ENCODE measurements around the gene CCDC134. TPM values are rescaled to one million over a fixed set of nuclear protein-coding genes. Genes with fewer than 3 reads are reported as not detected.

CCDC134 gene
- total and polyA plus RNA-seq, 9 of the 15 experiments (the other 6 are each of a cell fraction or from before 2014, with no cell fraction given): 0.56 to 11.9 (median 5.3) TPM

- no peak for TF ChIP-seq MEF2D (tag; conservative IDR thresholded peaks at IDR 0.05; ENCODE audit: low read depth)
- 0 out of 2 replicates have a peak, but pooled peaks have one; percentile 58 for TF ChIP-seq MBD2 (IDR thresholded peaks at IDR 0.05; ENCODE audit: borderline replicate concordance, low read depth)
- TF ChIP-seq, protein P1, sequence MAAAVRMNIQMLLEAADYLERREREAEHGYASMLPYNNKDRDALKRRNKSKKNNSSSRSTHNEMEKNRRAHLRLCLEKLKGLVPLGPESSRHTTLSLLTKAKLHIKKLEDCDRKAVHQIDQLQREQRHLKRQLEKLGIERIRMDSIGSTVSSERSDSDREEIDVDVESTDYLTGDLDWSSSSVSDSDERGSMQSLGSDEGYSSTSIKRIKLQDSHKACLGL (CRISPR knock-in tag; IDR thresholded peaks at IDR 0.05; ENCODE audit: borderline replicate concordance, poor library complexity, severe bottlenecking): no peak
- peak; percentile 93 for TF ChIP-seq GABPB1 (CRISPR knock-in tag; IDR thresholded peaks at IDR 0.05)
- peak; percentile 79 for TF ChIP-seq RBM25 (IDR thresholded peaks at IDR 0.05; ENCODE audit: low read depth, low read length, severe bottlenecking)
- TF ChIP-seq CBX5 (IDR thresholded peaks at IDR 0.05; ENCODE audit: borderline replicate concordance, low read depth): no peak
- TF ChIP-seq ZNF316 (IDR thresholded peaks at IDR 0.05): no peak
- peak; percentile 85 for TF ChIP-seq POLR2AphosphoS5 (IDR thresholded peaks at IDR 0.05; ENCODE audit: control insufficient read depth, insufficient read depth, low read depth, low read length)
- TF ChIP-seq, protein P2, sequence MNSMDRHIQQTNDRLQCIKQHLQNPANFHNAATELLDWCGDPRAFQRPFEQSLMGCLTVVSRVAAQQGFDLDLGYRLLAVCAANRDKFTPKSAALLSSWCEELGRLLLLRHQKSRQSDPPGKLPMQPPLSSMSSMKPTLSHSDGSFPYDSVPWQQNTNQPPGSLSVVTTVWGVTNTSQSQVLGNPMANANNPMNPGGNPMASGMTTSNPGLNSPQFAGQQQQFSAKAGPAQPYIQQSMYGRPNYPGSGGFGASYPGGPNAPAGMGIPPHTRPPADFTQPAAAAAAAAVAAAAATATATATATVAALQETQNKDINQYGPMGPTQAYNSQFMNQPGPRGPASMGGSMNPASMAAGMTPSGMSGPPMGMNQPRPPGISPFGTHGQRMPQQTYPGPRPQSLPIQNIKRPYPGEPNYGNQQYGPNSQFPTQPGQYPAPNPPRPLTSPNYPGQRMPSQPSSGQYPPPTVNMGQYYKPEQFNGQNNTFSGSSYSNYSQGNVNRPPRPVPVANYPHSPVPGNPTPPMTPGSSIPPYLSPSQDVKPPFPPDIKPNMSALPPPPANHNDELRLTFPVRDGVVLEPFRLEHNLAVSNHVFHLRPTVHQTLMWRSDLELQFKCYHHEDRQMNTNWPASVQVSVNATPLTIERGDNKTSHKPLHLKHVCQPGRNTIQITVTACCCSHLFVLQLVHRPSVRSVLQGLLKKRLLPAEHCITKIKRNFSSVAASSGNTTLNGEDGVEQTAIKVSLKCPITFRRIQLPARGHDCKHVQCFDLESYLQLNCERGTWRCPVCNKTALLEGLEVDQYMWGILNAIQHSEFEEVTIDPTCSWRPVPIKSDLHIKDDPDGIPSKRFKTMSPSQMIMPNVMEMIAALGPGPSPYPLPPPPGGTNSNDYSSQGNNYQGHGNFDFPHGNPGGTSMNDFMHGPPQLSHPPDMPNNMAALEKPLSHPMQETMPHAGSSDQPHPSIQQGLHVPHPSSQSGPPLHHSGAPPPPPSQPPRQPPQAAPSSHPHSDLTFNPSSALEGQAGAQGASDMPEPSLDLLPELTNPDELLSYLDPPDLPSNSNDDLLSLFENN (IDR thresholded peaks at IDR 0.05; ENCODE audit: low read depth in 2 of 2, low read length in 2 of 2): 0 out of 4 replicates have a peak, but pooled peaks of 1 of the 2 experiments have one; percentile 48
- TF ChIP-seq RCOR1 (IDR thresholded peaks at IDR 0.05; ENCODE audit: borderline replicate concordance in 1 of 2, low read depth in 2 of 2, low read length in 2 of 2): 0 out of 4 replicates have a peak, but pooled peaks of 1 of the 2 experiments have one; percentile 16
- TF ChIP-seq KAT7 (CRISPR knock-in tag; IDR thresholded peaks at IDR 0.05; ENCODE audit: borderline replicate concordance): peak; percentile 90
- no peak for TF ChIP-seq ILF3 (IDR thresholded peaks at IDR 0.05; ENCODE audit: borderline replicate concordance)
- TF ChIP-seq CHD1 (IDR thresholded peaks at IDR 0.05; ENCODE audit: low read length): no peak
- TF ChIP-seq, protein P3, sequence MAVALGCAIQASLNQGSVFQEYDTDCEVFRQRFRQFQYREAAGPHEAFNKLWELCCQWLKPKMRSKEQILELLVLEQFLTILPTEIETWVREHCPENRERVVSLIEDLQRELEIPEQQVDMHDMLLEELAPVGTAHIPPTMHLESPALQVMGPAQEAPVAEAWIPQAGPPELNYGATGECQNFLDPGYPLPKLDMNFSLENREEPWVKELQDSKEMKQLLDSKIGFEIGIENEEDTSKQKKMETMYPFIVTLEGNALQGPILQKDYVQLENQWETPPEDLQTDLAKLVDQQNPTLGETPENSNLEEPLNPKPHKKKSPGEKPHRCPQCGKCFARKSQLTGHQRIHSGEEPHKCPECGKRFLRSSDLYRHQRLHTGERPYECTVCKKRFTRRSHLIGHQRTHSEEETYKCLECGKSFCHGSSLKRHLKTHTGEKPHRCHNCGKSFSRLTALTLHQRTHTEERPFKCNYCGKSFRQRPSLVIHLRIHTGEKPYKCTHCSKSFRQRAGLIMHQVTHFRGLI (CRISPR knock-in tag; IDR thresholded peaks at IDR 0.05): no peak
- no peak for TF ChIP-seq TOE1 (IDR thresholded peaks at IDR 0.05; ENCODE audit: borderline replicate concordance)
- 0 out of 2 replicates have a peak, but pooled peaks have one; percentile 46 for TF ChIP-seq TOE1 (CRISPR knock-in tag; IDR thresholded peaks at IDR 0.05; ENCODE audit: borderline replicate concordance, low read depth)
Observed at GRCh38 chr22:41800348-41801146, at the start of gene CCDC134 (continued).

Data from K562 (cell line).